GM19438 (cell line): ENCODE measurements around the gene EEF1A2.

ENCODE experiments used
- ATAC-seq: cut with Tn5 transposase; IDR thresholded peaks from one replicate; pipeline ENCODE4 v1.9.1; 2021; ENCODE audit warnings: low read depth; ENCODE audit not compliant: unreplicated experiment

EEF1A2 gene

DNA sequence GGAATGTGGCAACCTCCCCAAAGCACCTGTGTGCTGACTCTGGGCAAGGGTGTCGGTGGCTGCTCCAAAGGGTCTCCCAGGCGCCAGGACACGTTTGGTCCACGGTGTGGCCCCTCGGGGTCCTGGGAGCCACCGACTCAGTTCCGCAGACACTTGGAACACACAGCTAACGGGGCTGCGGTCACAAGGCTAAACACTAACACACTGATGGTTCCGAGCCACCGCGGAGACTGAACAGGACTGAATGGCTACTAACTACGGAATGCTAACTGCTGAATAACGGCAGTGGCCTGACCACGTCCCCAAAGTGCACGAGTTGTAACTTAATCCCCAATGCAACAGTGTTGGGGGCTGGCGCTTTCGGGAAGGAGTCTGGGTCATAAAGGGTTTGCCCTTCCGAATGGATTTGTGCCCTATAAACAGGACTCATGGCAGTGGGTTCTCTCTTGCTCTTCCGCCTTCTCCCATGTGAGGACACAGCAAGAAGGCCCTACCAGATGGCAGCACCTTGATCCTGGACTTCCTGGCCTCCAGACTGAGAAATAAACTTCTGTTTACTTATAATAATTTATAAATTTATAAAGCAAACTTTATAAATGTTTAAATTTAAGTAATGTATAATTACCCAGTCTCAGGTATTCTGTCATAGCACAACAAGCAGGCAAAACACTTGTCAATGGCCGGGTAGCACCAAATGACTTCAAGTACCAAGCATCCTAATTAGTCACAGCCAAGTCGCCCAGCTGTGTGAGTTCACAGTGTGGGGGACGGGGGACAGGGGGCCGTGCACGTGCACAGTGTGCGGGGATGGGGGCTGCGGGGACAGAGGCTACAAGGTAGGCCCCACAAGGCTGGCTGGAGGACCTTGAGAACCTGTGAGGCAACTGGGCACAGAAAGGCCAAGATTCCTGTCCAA lies 2.3 kb upstream of the EEF1A2 start:
- ATAC-seq = no peak

DNA sequence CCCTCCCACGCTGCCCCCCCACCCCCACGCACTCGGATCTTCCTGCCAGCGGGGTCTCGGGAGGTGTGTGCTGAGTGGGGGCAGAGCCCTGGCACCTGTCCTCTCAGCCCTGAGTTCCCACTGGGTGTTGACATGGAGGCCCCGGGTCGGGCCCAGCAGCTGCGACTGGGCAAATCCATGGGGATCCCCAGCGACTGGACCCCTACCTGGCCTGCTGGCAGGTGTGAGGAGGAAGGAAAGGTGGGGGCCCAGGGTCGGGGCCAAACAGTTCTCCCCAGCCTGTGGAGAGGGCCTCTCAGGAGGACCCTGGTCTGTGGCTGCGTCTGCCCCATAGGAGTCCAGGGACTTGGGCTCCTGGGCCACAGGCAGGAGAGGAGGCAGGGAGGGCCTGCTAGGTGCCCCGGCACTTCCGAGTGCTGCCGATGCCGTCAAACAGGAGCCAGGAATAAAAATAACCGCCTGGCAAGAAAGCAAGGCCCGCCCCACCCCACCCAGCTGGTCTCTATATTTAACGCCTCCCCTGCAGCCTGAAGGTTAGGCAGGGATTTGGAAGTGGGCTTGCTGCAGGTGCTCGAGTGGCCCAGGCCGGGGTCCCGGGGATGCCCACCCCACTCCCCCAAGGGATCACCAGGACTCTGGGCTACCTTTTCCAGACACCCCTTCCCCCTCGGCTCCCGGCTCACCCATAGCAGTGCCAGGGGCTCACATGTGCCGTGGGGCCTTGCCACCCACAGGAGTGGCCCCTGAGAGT lies 1.4 kb upstream of the EEF1A2 start:
- ATAC-seq = no peak

DNA sequence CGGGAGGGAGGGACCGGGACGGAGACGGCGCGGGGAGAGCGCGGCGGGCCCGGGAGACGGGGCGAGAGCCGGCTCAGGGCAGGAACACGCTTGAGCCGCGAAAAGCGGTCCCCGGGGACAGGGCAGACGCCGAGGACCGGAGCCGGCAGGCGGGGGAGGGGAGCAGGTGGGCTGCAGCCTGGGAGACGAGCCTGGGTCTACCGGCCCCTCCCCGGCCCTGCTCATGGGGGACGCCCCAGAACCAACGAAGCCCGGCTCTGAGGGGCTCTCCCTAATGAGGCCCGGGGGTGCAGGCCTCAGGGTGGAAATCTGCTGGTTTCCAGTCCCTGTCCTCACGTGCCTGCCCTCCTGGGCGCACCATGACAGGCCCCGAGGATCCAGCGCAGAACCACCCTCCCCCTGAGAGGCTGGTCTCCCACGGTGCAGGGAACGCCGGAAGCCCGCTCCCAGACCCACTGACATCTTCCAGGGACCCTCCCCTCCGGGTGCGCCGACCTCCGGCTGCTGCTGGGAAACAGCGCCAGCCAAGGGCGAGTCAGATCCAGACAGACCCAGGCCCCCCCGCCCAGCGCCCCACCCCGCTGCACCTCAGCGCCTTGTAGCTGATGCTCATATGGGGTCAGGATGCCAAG lies 571 bp upstream of the EEF1A2 start:
- no peak for ATAC-seq

DNA sequence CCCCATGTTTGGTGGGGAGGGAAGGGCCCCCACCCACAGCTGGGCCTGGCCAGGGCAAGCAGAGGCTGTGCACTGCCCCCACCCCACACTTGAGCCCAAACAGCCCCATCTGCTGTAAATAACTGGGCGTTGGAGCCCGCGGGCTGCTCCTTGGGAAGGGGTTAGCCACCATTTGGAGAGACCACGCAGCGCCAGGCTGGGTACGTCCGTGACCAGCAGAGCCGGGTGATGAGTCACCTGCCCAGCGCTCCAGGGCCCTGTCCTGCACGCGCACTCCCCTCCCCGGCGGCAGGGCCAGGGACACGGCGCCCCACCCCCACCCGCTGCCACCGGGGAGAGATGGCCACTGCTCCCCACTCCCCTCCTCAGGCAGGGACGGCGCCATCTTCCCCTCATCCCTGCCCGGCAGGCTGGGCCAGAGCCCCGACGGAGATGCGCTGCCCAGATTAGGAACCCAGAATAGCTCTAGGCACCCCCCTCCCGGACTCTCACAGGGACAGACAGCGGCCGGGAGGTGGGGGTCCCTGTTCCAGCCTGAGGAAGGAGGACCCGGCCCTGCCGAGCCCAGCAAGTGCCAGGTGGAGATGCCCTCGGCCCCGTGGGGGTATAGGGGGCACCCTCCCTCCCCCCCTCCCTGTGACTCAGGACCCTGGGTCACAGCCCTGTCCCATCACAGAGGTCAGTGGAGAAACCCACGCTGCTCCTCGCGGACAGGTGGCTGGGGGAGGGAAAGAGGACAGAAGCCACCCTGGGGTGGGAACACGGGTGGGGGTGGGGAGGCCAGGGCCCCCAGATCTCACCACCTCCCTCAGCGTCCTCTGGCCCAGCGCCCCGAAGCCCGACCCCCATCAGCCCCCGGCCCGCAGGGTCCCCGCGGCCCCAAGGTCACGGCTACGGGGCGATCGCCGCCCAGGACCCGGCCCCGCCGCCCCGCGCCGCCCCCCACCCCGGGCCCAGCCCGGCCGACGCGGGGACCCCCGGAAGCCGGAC lies 642 bp downstream of the EEF1A2 start:
- ATAC-seq = no peak

DNA sequence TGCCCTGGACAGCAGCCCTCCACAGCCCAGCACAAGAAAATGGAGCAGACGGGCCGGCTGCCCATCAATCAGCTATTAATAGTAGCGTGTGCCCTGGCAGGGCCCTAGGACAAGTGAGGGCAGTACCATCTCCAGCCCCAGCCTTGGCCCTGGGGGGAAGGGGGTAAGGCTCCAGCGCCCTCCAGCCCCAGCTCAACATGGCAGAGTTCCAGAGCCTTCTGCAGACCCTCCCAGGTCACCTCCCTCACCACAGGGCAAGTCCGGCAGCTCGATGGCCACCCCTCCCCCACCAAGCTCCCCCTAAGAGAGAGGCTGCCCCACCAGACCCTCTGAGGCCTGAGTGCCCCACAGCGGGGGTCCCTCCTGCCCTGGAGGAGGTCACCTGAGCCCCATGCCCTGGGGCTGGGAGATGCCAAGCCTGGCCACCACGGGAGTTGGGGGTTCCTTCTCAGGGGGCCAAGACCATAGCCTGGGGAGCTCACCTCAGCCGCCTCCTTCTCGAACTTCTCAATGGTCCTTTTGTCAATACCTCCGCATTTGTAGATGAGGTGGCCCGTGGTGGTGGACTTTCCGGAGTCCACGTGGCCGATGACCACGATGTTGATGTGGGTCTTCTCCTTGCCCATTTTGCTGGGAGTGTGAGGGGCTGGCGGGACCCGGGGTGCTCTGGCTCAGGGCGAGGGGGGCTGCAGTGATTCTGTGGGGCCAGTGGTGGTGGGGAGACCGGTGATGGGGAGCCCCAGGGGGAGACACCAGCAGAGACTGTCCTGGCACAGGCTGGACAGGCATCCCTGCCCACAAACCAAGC lies 1.5 kb downstream of the EEF1A2 start:
- no peak for ATAC-seq

DNA sequence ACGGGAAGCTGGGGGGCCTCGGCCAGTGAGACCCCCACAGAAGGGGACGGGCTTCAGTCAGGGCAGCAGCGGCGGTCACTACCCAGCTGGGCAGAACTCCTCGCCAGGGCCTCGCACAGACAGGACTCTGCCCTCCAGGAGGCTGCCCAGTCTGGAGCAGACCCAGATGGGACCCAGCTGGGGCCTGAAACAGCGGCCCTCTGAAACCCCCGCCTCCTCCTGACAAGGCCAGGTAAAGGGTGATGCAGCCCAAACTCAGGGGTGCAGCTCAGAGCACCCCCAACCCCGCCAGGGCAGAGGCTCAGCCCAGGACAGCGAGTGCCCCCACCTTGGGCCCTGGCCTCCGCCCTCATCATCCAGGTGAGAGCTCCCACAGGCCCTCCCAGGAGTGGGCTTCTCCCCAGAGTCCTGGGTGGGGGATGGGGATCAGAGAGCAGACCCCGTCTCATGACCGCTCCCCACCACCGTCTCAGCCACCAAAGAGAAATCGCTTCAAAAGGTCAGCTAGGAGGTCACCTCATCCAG lies 2.2 kb downstream of the EEF1A2 start:
- no peak for ATAC-seq

DNA sequence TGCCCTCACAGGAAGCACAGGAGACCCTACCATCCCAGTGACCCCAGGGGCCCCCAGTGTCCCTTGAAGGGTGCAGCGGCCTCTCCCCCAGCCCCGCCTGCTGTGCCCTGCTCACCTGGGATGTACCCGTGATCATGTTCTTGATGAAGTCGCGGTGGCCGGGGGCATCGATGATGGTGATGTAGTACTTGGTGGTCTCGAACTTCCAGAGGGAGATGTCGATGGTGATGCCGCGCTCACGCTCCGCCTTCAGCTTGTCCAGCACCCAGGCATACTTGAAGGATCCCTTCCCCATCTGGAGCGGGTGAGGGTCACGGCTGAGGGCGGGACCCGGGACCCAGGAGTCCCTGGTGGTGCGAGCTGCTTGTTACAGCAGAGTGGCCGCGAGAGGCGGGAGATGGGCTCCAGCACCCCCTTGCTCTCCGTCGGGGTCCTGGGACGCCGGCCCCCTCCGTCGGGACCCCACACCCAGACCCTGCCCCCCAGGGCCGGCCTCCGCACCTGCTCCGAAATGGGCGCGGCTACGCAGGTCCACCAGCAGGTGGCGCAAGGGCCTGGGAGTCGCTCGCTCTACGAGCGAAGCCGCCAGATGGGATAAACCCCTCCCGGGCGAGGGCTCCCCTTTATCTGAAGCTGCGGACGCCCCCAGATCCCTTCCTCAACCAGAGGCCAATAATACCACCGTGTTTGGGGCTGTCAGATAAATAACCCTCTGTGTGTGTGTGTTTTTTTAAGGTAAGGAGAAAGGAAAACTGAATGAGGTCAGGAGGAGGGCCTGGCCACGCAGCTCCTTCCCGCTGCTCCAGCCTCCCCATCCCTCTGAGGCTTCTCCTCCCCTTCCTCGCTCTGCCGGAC lies 2.9 kb downstream of the EEF1A2 start:
- no peak for ATAC-seq

DNA sequence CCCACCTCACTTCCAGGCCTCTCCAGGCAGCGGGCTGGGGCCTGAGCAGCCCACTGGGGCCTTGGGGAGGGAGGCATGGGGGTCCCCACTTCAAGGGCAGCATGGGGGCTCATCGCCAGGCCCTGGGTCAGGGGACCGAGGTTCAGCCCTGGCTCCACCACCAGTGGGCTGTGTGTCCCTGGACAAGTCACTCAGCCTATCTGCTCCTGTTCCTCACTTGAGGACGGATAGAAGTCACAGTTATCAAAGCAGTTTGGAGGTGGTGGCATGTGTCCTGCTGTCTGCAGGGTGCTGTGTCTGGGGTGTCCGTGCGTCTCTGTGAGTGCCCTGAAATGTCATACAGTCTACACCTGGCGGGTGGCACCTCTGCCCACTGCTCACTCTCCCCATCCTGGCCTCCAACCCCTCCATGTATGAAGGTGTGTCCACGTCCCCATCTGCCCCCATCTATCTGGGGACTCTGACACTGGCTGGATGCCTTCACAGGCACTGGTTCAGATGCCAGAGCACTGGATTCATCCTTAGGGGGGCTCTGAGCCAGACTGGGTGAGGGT lies 3.6 kb downstream of the EEF1A2 start:
- no peak for ATAC-seq

DNA sequence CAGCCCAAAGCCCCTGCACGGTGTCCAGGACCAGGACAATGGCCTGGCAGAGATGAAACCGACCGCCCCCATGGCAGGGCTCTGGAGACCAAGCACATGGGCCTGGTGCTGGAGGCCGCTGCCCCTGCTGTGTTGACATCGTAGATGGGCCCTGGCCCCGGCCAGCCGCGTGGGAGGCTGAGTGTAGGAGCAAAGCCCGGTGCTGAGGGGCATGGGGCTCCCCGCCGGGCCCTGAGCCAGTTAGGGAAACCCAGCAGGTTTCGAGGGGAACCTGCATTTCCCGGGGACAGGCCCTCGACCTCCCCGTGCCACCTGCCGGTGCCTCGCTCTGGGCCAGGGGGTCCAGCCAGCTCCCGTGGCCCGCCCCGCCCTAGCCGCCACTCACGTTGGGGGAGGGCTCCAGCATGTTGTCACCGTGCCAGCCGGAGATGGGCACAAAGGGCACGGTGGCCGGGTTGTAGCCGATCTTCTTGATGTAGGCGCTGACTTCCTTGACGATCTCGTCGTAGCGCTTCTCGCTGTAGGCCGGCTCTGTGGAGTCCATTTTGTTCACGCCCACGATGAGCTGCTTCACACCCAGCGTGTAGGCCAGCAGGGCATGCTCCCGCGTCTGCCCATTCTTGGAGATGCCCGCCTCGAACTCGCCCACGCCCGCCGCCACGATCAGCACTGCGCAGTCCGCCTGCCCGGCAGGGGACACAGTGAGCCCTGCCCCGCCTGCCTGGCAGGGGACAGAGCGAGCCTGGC lies 4.3 kb downstream of the EEF1A2 start:
- ATAC-seq = no peak

DNA sequence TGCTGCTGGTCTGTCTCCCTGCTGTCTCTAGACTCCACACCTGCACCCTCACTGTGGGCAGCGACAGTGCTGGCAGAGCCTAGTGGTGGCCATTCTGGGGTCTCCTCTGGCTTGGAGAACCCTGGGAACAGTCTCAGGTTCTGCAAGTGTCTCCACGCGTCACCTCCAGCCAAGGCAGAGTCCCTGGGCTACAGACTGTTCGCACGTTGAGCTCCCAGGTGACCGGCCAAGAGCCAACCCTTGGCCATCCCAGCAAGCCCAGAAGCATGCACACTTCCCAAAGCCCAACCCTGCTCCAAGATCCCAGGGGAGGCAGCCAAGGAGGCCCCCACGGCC lies 4.8 kb downstream of the EEF1A2 start:
- no peak for ATAC-seq

DNA sequence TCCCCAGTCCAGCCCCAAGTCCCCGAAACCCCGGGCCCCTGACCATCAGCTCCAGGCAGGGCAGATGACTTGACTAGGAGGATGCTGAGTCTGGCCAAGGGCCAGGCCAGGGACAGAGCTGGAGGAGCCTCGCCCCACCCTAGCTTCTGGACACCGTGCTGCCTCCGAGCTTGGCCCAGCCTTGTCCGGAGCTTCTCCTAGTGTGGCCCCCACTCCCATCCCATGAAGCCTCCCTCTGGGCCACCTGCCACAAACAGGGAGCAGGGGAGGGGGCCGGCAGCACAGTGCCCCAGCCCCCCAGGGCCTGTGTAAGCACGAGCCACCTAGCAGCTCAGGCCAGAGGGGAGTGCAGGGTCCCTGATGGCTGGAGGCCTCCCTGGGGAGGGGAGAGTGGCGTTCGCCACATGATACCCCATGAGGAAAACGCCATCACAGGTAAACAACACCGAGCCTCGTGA lies 5.3 kb downstream of the EEF1A2 start:
- ATAC-seq = no peak

DNA sequence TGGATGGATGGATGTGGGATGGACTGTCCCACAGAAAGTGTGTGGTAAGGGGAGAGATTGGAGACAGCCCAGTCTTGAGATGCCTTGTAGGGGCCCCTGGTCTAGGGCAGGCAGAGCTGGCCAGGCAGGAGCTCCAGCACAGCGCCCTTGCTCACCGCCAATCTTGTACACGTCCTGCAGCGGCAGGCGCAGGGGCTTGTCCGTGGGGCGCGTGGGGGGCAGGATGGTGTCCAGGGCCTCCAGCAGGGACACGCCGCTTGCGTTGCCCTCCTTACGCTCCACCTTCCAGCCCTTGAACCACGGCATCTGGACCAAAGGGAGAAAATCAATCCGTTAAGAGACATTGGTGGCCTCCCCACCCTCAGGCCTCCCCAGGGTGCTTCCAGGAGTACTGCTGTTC lies 5.9 kb downstream of the EEF1A2 start:
- no peak for ATAC-seq

DNA sequence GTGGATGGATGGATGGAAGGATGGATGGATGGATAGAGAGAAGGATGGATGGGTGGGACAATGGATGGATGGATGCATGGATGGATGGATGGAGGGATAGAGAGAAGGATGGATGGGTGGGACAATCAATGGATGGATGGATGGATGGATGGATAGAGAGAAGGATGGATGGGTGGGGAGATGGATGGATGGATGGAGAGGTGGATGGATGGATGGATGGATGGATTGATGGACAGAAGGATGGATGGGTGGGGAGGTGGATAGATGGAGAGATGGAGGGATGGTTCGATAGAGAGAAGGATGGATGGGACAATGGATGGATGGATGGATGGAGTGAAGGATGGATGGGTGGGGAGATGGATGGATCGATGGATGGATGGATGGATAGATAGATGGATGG lies 6.4 kb downstream of the EEF1A2 start:
- no peak for ATAC-seq

DNA sequence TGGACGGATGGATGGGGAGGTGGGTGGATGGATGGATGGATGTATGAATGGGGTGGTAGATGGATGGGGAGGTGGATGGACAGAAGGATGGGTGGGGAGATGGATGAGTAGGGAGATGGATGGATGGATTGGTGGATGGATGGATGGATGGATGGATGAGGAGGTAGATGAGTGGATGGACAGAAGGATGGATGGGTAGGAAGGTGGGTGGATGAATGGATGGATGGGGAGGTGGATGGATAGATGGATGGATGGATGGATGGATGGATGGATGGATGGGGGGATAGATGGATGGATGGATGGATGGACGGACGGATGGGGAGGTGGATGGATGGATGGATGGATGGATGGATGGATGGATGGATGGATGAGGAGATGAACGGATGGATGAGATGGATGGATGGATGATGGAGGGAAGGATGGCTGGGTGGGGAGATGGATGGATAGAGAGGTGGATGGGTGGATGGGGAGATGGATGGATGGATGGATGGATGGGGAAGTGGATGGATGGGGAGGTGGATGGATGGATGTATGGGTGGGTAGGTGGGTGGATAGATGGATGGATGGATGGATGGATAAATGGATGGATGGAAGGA lies 7.2 kb downstream of the EEF1A2 start:
- ATAC-seq = no peak

DNA sequence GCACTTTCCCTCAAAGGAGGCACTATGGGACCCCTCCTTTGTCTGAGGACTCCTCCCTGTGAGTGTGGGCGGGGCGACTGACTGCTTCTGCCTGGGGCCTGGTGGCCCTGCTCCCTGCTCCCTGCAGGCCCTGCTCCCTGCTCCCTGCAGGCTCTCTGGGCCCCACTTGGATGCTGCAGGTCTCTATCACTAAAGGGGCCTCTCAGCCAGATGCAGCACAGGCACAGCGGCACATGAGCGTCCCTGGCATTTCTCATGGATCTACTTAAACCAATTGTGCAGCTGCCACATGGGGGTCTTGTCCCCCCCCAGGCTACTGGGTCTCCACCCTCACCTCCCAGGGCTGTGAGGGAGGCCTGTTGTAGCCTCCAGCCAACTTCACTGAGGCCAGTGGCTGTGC lies 7.8 kb downstream of the EEF1A2 start:
- no peak for ATAC-seq

DNA sequence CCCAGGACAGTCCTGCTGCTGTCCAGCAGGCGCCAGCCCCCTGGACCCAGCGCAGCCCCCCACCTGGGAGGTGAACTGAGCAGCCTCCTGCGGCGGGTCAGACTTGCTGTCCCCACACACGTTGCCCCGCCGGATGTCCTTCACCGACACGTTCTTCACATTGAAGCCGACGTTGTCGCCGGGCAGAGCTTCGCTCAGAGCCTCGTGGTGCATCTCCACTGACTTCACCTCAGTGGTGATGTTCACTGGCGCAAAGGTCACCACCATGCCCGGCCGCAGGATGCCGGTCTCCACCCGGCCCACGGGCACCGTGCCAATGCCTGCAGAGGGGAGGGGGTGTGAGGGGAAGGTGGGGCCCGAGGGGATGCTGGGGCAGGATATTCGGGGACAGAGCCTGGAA lies 8.5 kb downstream of the EEF1A2 start:
- ATAC-seq = no peak
